Ectodermal cell (in vitro differentiated cells): Measurements from ENCODE around the gene REPIN1.

Source experiments
- H3K27ac ChIP-seq: 2 replicates; pipeline ENCODE4 v1.7.0; 2013; ENCODE audit warnings: mild to moderate bottlenecking, low read depth, low read length; ENCODE audit not compliant: insufficient read depth, poor library complexity, severe bottlenecking
- H3K27me3 ChIP-seq: 2 replicates; pipeline ENCODE4 v1.7.0; 2013; ENCODE audit warnings: mild to moderate bottlenecking, low read length; ENCODE audit not compliant: insufficient read depth, control insufficient read depth, poor library complexity, severe bottlenecking
- H3K36me3 ChIP-seq: one replicate; pipeline ENCODE4 v1.7.0; 2013; ENCODE audit warnings: low read length; ENCODE audit not compliant: control insufficient read depth, insufficient read depth
- H3K4me1 ChIP-seq: one replicate; pipeline ENCODE4 v1.7.0; 2013; ENCODE audit warnings: low read length; ENCODE audit not compliant: control insufficient read depth, insufficient read depth
- H3K4me3 ChIP-seq: 2 replicates; pipeline ENCODE4 v1.7.0; 2013; ENCODE audit warnings: low read depth, low read length, control low read depth; ENCODE audit not compliant: insufficient read depth
- H3K9me3 ChIP-seq: 2 replicates; pipeline ENCODE4 v1.7.0; 2013; ENCODE audit warnings: mild to moderate bottlenecking, low read length, moderate library complexity; ENCODE audit not compliant: control insufficient read depth
- WGBS, 2 experiments: methylation state at CpG; one replicate each; pipeline ENCODE4 v1.1.7; 2013; ENCODE audit warnings: missing lambda C conversion rate in 2 of 2; 5-methylcytosine and 5-hydroxymethylcytosine counted together

Gene REPIN1

DNA sequence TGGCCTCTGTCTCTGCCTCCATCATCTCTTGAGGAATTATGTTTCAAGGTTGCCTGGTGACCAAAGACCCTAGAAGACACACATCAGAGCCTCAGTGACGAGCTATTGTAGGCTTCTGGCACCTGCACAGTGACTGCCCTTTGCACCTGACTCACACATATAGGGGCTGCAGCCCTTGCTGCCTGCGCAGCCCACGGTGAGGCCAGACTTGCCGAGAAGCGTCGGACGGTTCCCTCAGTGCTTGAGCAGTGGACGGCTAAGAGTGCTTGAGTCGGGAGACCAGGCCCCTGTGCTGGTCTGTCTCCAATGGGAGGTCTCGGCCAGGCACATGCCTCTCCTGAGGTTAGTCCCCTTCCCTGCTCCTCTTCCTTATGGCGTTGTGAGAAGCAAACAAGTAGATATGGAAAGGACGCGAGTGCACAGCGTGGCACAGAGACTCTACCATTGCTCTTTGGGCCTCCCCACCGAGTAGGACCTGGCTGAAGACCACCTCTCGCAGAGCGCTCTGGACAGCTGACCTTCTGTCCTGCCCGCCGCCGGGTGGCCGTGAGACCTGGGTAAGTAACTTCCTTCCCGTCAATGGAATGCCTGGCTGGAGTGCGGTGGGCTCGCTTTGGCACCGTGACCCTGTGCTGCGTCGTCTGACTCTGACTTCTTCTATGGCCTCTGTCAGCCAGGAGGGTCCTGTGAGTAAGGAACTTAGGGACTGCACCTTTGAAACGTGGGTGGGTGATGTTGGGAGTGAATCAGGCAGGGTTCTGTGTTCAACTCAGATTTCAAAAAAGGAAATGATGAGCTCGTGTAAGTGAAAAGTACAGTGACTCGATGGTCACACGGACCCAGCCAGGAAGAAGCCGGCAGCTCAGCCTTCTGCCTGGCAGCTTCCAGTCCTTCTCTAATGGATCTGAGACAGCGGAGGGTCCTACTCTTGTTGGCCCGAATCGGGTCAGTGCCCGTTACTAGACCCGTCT, 44.2 kb downstream of the REPIN1 start:
- H3K4me3 ChIP-seq = no peak overlapping the region
- H3K27me3 ChIP-seq = no peaks in the 10 kb centered on the region
- 87 to 88% methylated on average over 37 of the region's 37 CpGs for WGBS, 2 experiments
- no peaks in the 10 kb centered on the region for H3K9me3 ChIP-seq
- no peaks in the 10 kb centered on the region for H3K4me1 ChIP-seq
- peaks cover 3% of the 10 kb centered on the region for H3K36me3 ChIP-seq
- H3K27ac ChIP-seq = no peak overlapping the region

DNA sequence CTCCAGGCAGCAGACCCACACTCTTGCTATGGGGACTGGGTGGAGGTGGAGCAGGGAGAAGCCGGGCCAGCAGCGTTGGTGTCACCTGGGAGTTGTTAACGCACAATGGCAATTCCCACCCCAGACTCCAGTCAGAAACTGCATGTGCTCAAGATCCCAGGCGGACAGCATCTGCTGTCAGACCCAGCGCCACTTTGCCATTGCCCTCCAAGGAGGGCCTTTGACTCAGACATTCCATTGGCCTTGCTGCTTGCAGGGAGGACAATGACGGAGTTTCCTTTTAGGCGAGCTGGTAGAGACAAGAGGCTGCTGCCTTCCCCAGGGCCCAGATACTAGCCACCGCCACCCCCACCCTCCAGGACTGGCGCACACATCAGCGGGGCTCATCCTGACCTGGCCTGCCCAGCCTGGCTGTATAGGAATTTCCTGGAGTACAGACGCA, 45.0 kb downstream of the REPIN1 start:
- Histone ChIP-seq H3K4me3 (no peak overlapping the region), H3K27me3 (no peaks in the 10 kb centered on the region), H3K27ac (no peak overlapping the region), H3K4me1 (no peaks in the 10 kb centered on the region), H3K36me3 (peaks cover 3% of the 10 kb centered on the region), H3K9me3 (no peaks in the 10 kb centered on the region)
- WGBS, 2 experiments = 86 to 89% methylated on average over 11 of the region's 11 CpGs

- Histone ChIP-seq H3K9me3 (no peaks in the 10 kb centered on the region), H3K27ac (no peak overlapping the region), H3K36me3 (peaks cover under 1% of the 10 kb centered on the region), H3K4me3 (no peak overlapping the region), H3K4me1 (no peaks in the 10 kb centered on the region), H3K27me3 (peaks cover 1% of the 10 kb centered on the region)
- 94 to 95% methylated on average over 19 of the region's 19 CpGs for WGBS, 2 experiments
These were observed 46.8 kb downstream of the REPIN1 start for GRCh38 chr7:150415161-150416153.

DNA sequence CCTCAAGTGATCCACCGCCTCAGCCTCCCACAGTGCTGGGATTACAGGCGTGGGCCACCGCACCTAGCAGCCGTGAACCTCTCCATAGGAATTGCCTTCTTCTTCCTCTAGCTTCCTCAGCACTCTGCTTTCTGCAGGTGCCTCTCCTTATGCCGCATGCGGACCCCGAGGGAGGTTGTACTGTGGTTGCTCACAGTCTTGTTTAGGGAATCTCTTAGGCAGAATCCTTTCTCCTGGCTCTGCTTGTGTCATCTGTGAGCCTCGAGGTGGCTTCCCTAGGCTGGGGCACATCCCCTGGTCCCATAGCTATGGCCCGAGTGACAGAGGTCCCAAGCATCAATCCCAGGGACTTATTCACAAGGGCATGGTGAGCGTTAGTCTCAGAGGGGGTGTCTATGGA, 48.6 kb downstream of the REPIN1 start:
- H3K4me1 ChIP-seq = no peaks in the 10 kb centered on the region
- no peak overlapping the region for H3K4me3 ChIP-seq
- no peaks in the 10 kb centered on the region for H3K36me3 ChIP-seq
- H3K9me3 ChIP-seq = no peaks in the 10 kb centered on the region
- H3K27me3 ChIP-seq = peaks cover 7% of the 10 kb centered on the region
- WGBS, 2 experiments = 94 to 95% methylated on average over 10 of the region's 10 CpGs
- no peak overlapping the region for H3K27ac ChIP-seq

DNA sequence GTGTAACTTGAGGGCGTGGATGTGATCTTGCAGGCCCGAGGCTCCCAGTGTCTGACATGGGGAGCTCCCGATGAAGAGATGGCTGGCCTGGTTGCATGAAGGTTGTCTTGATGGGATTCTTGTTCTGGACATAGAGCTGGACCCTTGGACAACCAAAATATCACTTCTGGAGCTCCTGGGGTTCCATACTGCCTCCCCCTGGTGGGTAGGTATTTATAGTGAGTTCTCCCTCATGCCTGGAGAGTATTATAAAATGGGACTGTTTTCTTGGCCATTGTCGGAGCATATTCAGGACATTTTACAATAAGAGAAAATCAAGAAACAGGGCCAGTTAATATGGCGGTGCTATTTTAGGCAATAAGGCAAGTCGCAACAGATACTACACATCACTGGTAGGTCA, 49.2 kb downstream of the REPIN1 start:
- H3K9me3 ChIP-seq = no peaks in the 10 kb centered on the region
- H3K36me3 ChIP-seq = no peaks in the 10 kb centered on the region
- no peak overlapping the region for H3K4me3 ChIP-seq
- no peak overlapping the region for H3K27ac ChIP-seq
- peaks cover 7% of the 10 kb centered on the region for H3K27me3 ChIP-seq
- WGBS, 2 experiments = 96% methylated on average over 6 of the region's 6 CpGs
- H3K4me1 ChIP-seq = no peaks in the 10 kb centered on the region

DNA sequence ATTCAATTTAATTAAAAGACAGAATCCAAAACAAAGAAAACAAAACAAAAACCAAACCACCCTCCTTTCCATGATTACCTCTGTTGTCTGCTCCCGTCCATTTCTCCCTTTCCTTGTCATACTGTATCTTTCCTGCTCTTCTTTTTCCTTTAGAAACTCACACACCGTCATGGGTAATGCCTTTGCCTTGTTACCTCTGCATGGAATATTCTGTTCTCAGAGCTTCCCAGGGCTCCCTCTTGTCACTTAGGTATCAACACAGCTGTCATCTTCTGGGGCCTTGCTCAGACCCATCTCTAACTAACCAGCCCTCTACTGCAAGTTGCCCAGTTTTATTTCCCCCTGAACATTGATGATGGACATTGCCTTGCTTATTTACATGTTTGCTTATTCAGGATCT, 51.6 kb downstream of the REPIN1 start:
- Histone ChIP-seq H3K4me3 (no peak overlapping the region), H3K36me3 (no peaks in the 10 kb centered on the region), H3K4me1 (no peaks in the 10 kb centered on the region), H3K9me3 (no peaks in the 10 kb centered on the region), H3K27ac (no peak overlapping the region), H3K27me3 (peaks cover 7% of the 10 kb centered on the region)
- 83 to 87% methylated on average over 2 of the region's 2 CpGs for WGBS, 2 experiments

DNA sequence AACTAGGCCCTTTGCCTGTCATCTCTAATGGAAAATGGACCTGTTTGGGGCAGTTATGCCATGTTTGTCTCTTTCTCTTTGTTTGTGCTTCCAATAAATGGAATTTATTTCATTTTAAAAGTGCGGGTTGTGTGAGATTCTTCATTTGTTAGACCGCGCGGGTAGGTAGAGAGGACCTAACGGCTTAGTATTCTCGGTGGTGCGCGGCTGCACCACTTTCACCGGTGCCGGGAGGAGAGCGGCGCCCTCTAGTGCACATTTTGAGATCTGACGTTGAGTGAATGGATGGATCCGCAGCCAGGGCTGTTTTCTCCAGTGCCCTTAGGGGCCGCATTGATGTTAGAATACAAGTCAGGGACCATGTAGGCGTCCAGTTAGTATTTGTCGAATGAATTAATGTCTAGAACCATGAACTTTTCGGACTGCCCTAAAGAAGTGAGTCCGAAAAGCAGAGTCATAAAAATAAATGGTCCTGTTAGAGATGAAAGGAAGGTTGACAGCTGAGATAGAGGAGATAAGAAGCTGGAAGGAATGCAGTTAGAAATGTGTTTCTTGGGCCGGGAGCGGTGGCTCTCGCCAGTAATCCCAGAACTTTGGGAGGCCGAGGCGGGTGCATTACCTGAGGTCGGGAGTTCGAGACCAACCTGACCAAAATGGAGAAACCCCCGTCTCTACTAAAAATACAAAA, 52.5 kb downstream of the REPIN1 start:
- Histone ChIP-seq H3K4me1 (no peaks in the 10 kb centered on the region), H3K4me3 (no peak overlapping the region), H3K27me3 (peaks cover 7% of the 10 kb centered on the region), H3K27ac (no peak overlapping the region), H3K9me3 (no peaks in the 10 kb centered on the region), H3K36me3 (no peaks in the 10 kb centered on the region)
- 30% methylated on average over 27 of the region's 27 CpGs for WGBS, 2 experiments

DNA sequence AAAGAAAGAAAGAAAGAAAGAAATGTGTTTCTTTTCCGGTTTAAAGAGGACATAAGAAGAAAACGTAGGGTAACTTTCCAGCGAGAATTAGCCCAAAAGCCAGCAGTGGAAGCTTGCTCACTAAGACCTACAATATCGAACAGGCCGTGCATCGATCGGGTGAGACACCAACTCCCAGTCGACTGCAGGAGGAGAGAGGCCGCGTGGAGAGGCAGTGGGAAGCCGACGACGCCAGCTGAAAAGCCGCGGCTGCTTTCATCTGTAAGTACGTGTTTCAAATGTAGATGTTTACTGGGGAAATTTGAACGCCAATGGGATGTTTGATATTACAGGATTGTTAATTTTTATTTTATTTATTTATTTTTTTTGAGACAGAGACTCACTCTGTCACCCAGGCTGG, 53.2 kb downstream of the REPIN1 start:
- no peaks in the 10 kb centered on the region for H3K9me3 ChIP-seq
- no peak overlapping the region for H3K4me3 ChIP-seq
- peaks cover 7% of the 10 kb centered on the region for H3K27me3 ChIP-seq
- no peak overlapping the region for H3K27ac ChIP-seq
- no peaks in the 10 kb centered on the region for H3K4me1 ChIP-seq
- 82 to 84% methylated on average over 17 of the region's 17 CpGs for WGBS, 2 experiments
- H3K36me3 ChIP-seq = no peaks in the 10 kb centered on the region
